Osteoblast (primary cell): ENCODE results near the gene PON3. TPM values are rescaled to one million over a fixed set of nuclear protein-coding genes. Genes with fewer than 3 reads are reported as not detected.

ENCODE experiments used
- DNase-seq: peaks from one replicate; pipeline ENCODE4 v3.0.0; 2011; ENCODE audit warnings: low spot score, mixed read lengths; ENCODE audit not compliant: insufficient read length; ENCODE audit errors: missing footprints
- H2AFZ ChIP-seq: 2 replicates; pipeline ENCODE4 v1.6.0; 2011; ENCODE audit warnings: mild to moderate bottlenecking, low read length
- H3K27ac ChIP-seq: 2 replicates; pipeline ENCODE4 v1.5.1; 2011; ENCODE audit warnings: mild to moderate bottlenecking, low read depth, low read length, moderate library complexity
- H3K27me3 ChIP-seq: 2 replicates; pipeline ENCODE4 v1.6.0; 2012; ENCODE audit warnings: mild to moderate bottlenecking, control low read depth, inconsistent platforms, low read length, moderate library complexity; ENCODE audit not compliant: insufficient read depth
- H3K36me3 ChIP-seq: 2 replicates; pipeline ENCODE4 v1.5.1; 2011; ENCODE audit warnings: mild to moderate bottlenecking, low read length, control low read depth, moderate library complexity; ENCODE audit not compliant: insufficient read depth
- H3K4me1 ChIP-seq: 2 replicates; pipeline ENCODE4 v1.5.1; 2011; ENCODE audit warnings: mild to moderate bottlenecking, low read length, control low read depth, moderate library complexity; ENCODE audit not compliant: insufficient read depth
- H3K4me2 ChIP-seq: 2 replicates; pipeline ENCODE4 v1.6.0; 2011; ENCODE audit warnings: mild to moderate bottlenecking, low read length; ENCODE audit not compliant: insufficient read depth
- H3K4me3 ChIP-seq: fragments of 200-600 bp; sonication (generic); 3 replicates; pipeline ENCODE4 v1.5.1; 2012; ENCODE audit warnings: mild to moderate bottlenecking, low read length, inconsistent platforms; ENCODE audit not compliant: insufficient read depth
- H3K79me2 ChIP-seq: 2 replicates; pipeline ENCODE4 v1.6.0; 2012; ENCODE audit warnings: mild to moderate bottlenecking, low read length, control low read depth, inconsistent platforms; ENCODE audit not compliant: insufficient read depth
- H3K9me3 ChIP-seq: 2 replicates; pipeline ENCODE4 v1.5.1; 2011; ENCODE audit warnings: low read depth, low read length, control low read depth
- H4K20me1 ChIP-seq: 2 replicates; pipeline ENCODE4 v1.6.0; 2012; ENCODE audit warnings: mild to moderate bottlenecking, low read length, control low read depth; ENCODE audit not compliant: insufficient read depth
- CTCF ChIP-seq: IDR thresholded peaks from 2 replicates; pipeline ENCODE4 v1.5.1; 2011; ENCODE audit warnings: mild to moderate bottlenecking, low read depth, low read length, moderate library complexity; ENCODE audit errors: extremely low read depth
- total RNA-seq: library from RNA; depleted of rRNA; stranded (reverse); fragments of >200 nt; gene quantifications from 2 replicates; pipeline ENCODE4 v1.2.3, GENCODE V29; 2012

Gene PON3
- total RNA-seq, 1 donor: 0.72 TPM

GRCh38 chr7:95342029-95342428, 54.1 kb downstream of the PON3 start:
- DNase-seq: no peak
- H3K36me3 ChIP-seq: no peaks in the 10 kb centered on the region
- no peak overlapping the region for H2AFZ ChIP-seq
- no peak overlapping the region for H3K4me3 ChIP-seq
- H3K9me3 ChIP-seq: no peaks in the 10 kb centered on the region
- TF ChIP-seq CTCF: no peak
- no peak overlapping the region for H3K27ac ChIP-seq
- H3K27me3 ChIP-seq: no peaks in the 10 kb centered on the region
- H4K20me1 ChIP-seq: no peaks in the 10 kb centered on the region
- H3K79me2 ChIP-seq: no peaks in the 10 kb centered on the region
- no peaks in the 10 kb centered on the region for H3K4me1 ChIP-seq
- H3K4me2 ChIP-seq: no peak overlapping the region

DNA sequence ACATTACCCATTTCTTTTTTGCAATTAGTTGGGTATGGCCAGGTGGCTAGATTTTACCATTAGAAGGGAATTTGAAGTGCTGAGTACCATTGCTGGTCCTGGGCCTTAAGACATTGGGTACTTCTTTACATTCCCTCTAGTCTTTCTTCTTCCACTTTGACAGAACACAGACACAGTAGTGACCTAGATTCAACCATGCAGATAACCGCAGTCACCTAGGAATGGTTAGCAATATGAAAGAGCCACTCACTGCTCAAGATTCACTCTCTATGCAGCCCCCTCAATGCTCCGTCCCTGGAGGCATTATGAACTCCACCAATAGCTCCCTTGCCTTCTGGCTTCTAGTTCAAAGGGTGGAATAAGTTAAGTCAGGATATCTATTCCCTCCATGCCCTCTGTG, 55.7 kb downstream of the PON3 start:
- Histone ChIP-seq H3K9me3 (no peaks in the 10 kb centered on the region), H3K4me3 (no peak overlapping the region), H3K27me3 (no peaks in the 10 kb centered on the region), H3K79me2 (no peaks in the 10 kb centered on the region), H3K27ac (no peak overlapping the region), H3K4me2 (no peak overlapping the region), H3K36me3 (no peaks in the 10 kb centered on the region), H3K4me1 (peaks cover 4% of the 10 kb centered on the region), H4K20me1 (no peaks in the 10 kb centered on the region), H2AFZ (no peak overlapping the region)
- DNase-seq: no peak
- TF ChIP-seq CTCF: no peak

GRCh38 chr7:95338832-95339231, 57.3 kb downstream of the PON3 start:
- H3K4me2 ChIP-seq: no peak overlapping the region
- no peaks in the 10 kb centered on the region for H3K27me3 ChIP-seq
- no peak for TF ChIP-seq CTCF
- H3K27ac ChIP-seq: no peak overlapping the region
- no peaks in the 10 kb centered on the region for H3K9me3 ChIP-seq
- no peaks in the 10 kb centered on the region for H3K79me2 ChIP-seq
- DNase-seq: no peak
- no peaks in the 10 kb centered on the region for H4K20me1 ChIP-seq
- H3K4me1 ChIP-seq: peaks cover 19% of the 10 kb centered on the region
- no peaks in the 10 kb centered on the region for H3K36me3 ChIP-seq
- no peak overlapping the region for H2AFZ ChIP-seq
- no peak overlapping the region for H3K4me3 ChIP-seq

DNA sequence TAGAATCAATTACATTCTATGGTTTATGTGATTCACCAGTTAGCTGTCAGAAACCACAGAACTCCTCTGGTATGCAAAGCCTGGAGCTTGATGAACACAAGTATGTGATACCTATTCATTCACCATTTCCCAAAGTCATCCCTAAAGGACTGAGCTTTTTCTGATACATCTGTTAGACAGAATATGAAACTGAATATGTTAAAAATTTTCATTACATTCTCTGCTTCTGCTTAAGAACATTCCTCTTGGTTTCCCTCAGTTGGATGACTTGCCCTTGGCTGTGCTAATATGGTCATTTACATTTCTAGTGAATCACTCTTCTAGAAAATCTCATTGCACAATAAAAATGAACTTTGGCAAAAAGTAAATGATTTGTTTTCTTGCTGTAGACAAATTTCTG, 61.1 kb downstream of the PON3 start:
- H3K79me2 ChIP-seq: no peaks in the 10 kb centered on the region
- H4K20me1 ChIP-seq: no peaks in the 10 kb centered on the region
- peaks cover 21% of the 10 kb centered on the region for H3K4me1 ChIP-seq
- no peaks in the 10 kb centered on the region for H3K9me3 ChIP-seq
- no peak overlapping the region for H2AFZ ChIP-seq
- no peak overlapping the region for H3K27ac ChIP-seq
- H3K36me3 ChIP-seq: no peaks in the 10 kb centered on the region
- no peak for TF ChIP-seq CTCF
- H3K27me3 ChIP-seq: no peaks in the 10 kb centered on the region
- H3K4me2 ChIP-seq: peak overlapping the region; percentile 49
- H3K4me3 ChIP-seq: no peak overlapping the region
- DNase-seq: no peak
